ENCODE data around the gene SLC66A2. TPM values are rescaled to one million over a fixed set of nuclear protein-coding genes. Genes with fewer than 3 reads are reported as not detected.

SLC66A2 gene
- total RNA-seq, 1 experiment from 2014 or later, result 13.0 TPM

- WGBS (ENCODE audit: extremely low coverage, insufficient read length, low lambda C conversion rate), result no CpG with 5 or more reads among the region's 16 CpGs
- H2BK12ac ChIP-seq (ENCODE audit: insufficient read length, low read depth, low read length), result no peak overlapping the region
- no peak overlapping the region for H2BK5ac ChIP-seq (ENCODE audit: insufficient read length, low read length)
- no peak overlapping the region for H4K91ac ChIP-seq (ENCODE audit: insufficient read length, low read depth, low read length)
- H2AFZ ChIP-seq (ENCODE audit: low read length), result no peak overlapping the region
- no peak overlapping the region for H3T11ph ChIP-seq (ENCODE audit: low read length)
- H3K14ac ChIP-seq (ENCODE audit: insufficient read depth, low read length), result no peak overlapping the region
- H3K56ac ChIP-seq (ENCODE audit: insufficient read length, low read depth, low read length), result no peak overlapping the region
- no peak overlapping the region for H2AK5ac ChIP-seq (ENCODE audit: insufficient read length, low read length)
- no peak overlapping the region for H4K5ac ChIP-seq (ENCODE audit: insufficient read length, low read depth, low read length)
- no peaks in the 10 kb centered on the region for H3K23me2 ChIP-seq (ENCODE audit: insufficient read length, low read depth, low read length, poor library complexity, severe bottlenecking)
- no peak for TF ChIP-seq CTCF (conservative IDR thresholded peaks at IDR 0.05)
- Mint-ChIP-seq H3K27ac (no peak overlapping the region), H3K9me3 (peaks cover 45 to 56% of the 10 kb centered on the region in 2 experiments), H3K4me1 (no peaks in the 10 kb centered on the region), H3K4me3 (no peak overlapping the region), H3K36me3 (ENCODE audit: insufficient read depth in 1 of 3, low read depth in 3 of 3) (peaks cover 0 to 7% (median 0%) of the 10 kb centered on the region in 3 experiments; a peak in 5 of 7 replicates), H3K27me3 (ENCODE audit: low read depth) (peaks cover 17% of the 10 kb centered on the region)
- no peaks in the 10 kb centered on the region for H3K79me1 ChIP-seq (ENCODE audit: insufficient read depth, low read depth, low read length, poor library complexity, severe bottlenecking)
- no peaks in the 10 kb centered on the region for H4K20me1 ChIP-seq (ENCODE audit: control insufficient read depth, insufficient read depth, insufficient read length)
- no peak overlapping the region for H4K8ac ChIP-seq (replicated peaks; ENCODE audit: insufficient read length, low read depth, low read length)
- no peak overlapping the region for H2BK20ac ChIP-seq (ENCODE audit: low read depth, low read length, poor library complexity, severe bottlenecking)
- DNase-seq, result no peak
- no peak overlapping the region for H3K9ac ChIP-seq (ENCODE audit: extremely low read depth, insufficient read length, low read length)
- H3K27me3 ChIP-seq (ENCODE audit: insufficient read depth, low read length), result no peaks in the 10 kb centered on the region
- H2BK120ac ChIP-seq (ENCODE audit: low read depth, low read length, poor library complexity, severe bottlenecking), result no peak overlapping the region
- H3K18ac ChIP-seq (ENCODE audit: insufficient read length, low read depth, low read length), result no peak overlapping the region
- peaks cover 12% of the 10 kb centered on the region for H3K9me3 ChIP-seq (ENCODE audit: control insufficient read depth, low read depth, low read length)
- H3K4me2 ChIP-seq (ENCODE audit: insufficient read depth, insufficient read length, low read length), result no peak overlapping the region
- H3K27ac ChIP-seq (ENCODE audit: insufficient read length, low read depth, low read length), result no peak overlapping the region
- H3K23ac ChIP-seq (ENCODE audit: insufficient read length, low read depth, low read length), result no peak overlapping the region
- no peak overlapping the region for H3K4ac ChIP-seq (ENCODE audit: low read depth, low read length)
- H3K79me2 ChIP-seq (ENCODE audit: insufficient read depth, low read length), result no peaks in the 10 kb centered on the region
- no peak overlapping the region for H2BK15ac ChIP-seq (ENCODE audit: low read depth, low read length)
- no peaks in the 10 kb centered on the region for H3K4me1 ChIP-seq (ENCODE audit: insufficient read depth, low read length)
Measured at GRCh38 chr18:79888016-79888415, 63.4 kb downstream of the SLC66A2 start.
